Thymus (tissue), 11 donors: ENCODE results near the gene CEP72. TPM values are rescaled to one million over a fixed set of nuclear protein-coding genes. Genes with fewer than 3 reads are reported as not detected.
"Not testable (repeated sequence)": the region's sequence is repeated elsewhere in the genome, so short reads cannot be mapped to it uniquely, and the experiment has no call there.

ENCODE experiments used
- DNase-seq, 9 donors: peaks; one replicate each; pipeline ENCODE4 v3.0.0-alpha.2; 2013; ENCODE audit warnings: low spot score in 9 of 9, low read depth in 6 of 9, missing footprints in 1 of 9
- H3K27ac ChIP-seq, 2 donors: one replicate each; pipeline ENCODE4 v1.5.1; 2013; ENCODE audit warnings: control low read depth in 1 of 2, low read depth in 1 of 2, low read length in 1 of 2, mild to moderate bottlenecking in 1 of 2, moderate library complexity in 1 of 2
- H3K27me3 ChIP-seq, 2 donors: one replicate each; pipeline ENCODE4 v1.5.1; 2013; ENCODE audit warnings: low read length in 1 of 2; ENCODE audit not compliant: control insufficient read depth in 2 of 2, insufficient read depth in 1 of 2
- H3K36me3 ChIP-seq, 2 donors: one replicate each; pipeline ENCODE4 v1.5.1; 2013; ENCODE audit warnings: low read length in 1 of 2, mild to moderate bottlenecking in 1 of 2, moderate library complexity in 1 of 2; ENCODE audit not compliant: control insufficient read depth in 2 of 2, insufficient read depth in 2 of 2
- H3K4me1 ChIP-seq, 2 donors: one replicate each; pipeline ENCODE4 v1.5.1; 2013; ENCODE audit warnings: low read length in 2 of 2; ENCODE audit not compliant: control insufficient read depth in 2 of 2, insufficient read depth in 2 of 2
- H3K4me3 ChIP-seq, 2 donors: one replicate each; pipeline ENCODE4 v1.5.1; 2013; ENCODE audit warnings: low read length in 2 of 2, control low read depth in 1 of 2, mild to moderate bottlenecking in 1 of 2
- H3K9me3 ChIP-seq, 2 donors: one replicate each; pipeline ENCODE4 v1.5.1; 2013; ENCODE audit warnings: low read length in 1 of 2, mild to moderate bottlenecking in 1 of 2; ENCODE audit not compliant: control insufficient read depth in 2 of 2, insufficient read depth in 1 of 2
- WGBS: extraction: QIAGEN DNeasy Blood & Tissue Kit; methylation state at CpG from one replicate; pipeline ENCODE4 v1.1.7; 2013; 5-methylcytosine and 5-hydroxymethylcytosine counted together
- polyA plus RNA-seq: library from polyadenylated mRNA; stranded (reverse); fragments of 200-250 nt; gene quantifications from one replicate; pipeline ENCODE4 v1.2.3, GENCODE V29; 2013
- total RNA-seq: library from RNA; stranded (reverse); fragments of 120-200 nt; gene quantifications from one replicate; pipeline ENCODE4 v1.2.4, GENCODE V29; 2013
- donor health status: healthy.

CEP72 gene
- total and polyA plus RNA-seq, 2 donors: 5.0 to 6.0 TPM

- 97% methylated on average over 38 of the region's 38 CpGs for WGBS
- Histone ChIP-seq H3K9me3 (no peaks in the 10 kb centered on the region), H3K36me3 (peaks cover 27 to 61% of the 10 kb centered on the region in 2 donors), H3K4me1 (no peaks in the 10 kb centered on the region), H3K27me3 (no peaks in the 10 kb centered on the region), H3K4me3 (no peak overlapping the region), H3K27ac (no peak overlapping the region)
- DNase-seq: no peak
These were observed 12.2 kb downstream of the CEP72 start for GRCh38 chr5:624118-624950.

GRCh38 chr5:624951-625230 lies 12.8 kb downstream of the CEP72 start:
- Histone ChIP-seq H3K36me3 (peaks cover 22 to 56% of the 10 kb centered on the region in 2 donors), H3K4me1 (no peaks in the 10 kb centered on the region), H3K9me3 (no peaks in the 10 kb centered on the region), H3K4me3 (no peak overlapping the region), H3K27ac (no peak overlapping the region), H3K27me3 (no peaks in the 10 kb centered on the region)
- DNase-seq: no peak
- WGBS: 92% methylated on average over 13 of the region's 13 CpGs

DNA sequence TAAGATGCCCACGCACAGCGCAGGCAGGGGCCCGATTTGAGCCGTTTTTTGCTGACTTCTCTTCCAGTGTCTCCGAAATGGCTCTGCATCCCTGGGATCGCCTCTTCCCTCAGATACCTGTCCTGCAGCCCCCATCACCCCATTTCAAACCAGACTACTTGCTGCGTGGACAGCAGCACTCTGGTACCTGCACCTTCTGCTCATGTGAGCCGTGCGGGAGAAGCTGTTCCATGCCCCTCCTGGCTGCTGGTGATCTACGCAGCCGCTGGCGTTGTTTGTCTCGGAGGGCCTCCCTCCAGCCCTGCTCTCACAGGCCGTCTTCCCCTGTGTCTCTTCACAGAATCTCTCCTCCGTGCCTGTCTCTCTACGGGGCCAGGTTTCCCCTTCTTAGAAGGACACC lies 13.4 kb downstream of the CEP72 start:
- no peak for DNase-seq
- H3K4me3 ChIP-seq: no peak overlapping the region
- peaks cover 16 to 50% of the 10 kb centered on the region in 2 donors for H3K36me3 ChIP-seq
- 99% methylated on average over 16 of the region's 16 CpGs for WGBS
- H3K9me3 ChIP-seq: no peaks in the 10 kb centered on the region
- H3K4me1 ChIP-seq: no peaks in the 10 kb centered on the region
- no peak overlapping the region for H3K27ac ChIP-seq
- no peaks in the 10 kb centered on the region for H3K27me3 ChIP-seq

DNA sequence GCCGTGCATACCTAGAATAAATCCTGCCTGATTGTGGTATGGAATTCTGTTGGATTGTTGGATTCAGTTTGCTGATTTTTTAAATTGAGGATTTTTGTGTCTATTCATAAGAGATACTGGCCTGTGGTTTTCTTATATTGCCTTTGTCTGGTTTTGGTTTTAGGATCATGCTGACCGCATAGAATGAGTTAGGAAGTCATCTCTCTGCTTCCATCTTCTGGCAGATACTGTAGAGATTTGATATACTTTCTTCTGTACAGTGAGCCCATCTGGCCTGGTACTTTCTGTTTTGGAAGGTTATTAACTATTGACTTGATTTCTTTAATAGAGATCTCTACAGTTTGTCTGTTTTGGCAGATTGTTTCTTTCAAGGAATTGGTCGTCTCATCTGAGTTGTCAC lies 14.7 kb downstream of the CEP72 start:
- Histone ChIP-seq H3K4me3 (no peak overlapping the region), H3K27ac (no peak overlapping the region)
- 94% methylated on average over 3 of the region's 3 CpGs for WGBS

DNA sequence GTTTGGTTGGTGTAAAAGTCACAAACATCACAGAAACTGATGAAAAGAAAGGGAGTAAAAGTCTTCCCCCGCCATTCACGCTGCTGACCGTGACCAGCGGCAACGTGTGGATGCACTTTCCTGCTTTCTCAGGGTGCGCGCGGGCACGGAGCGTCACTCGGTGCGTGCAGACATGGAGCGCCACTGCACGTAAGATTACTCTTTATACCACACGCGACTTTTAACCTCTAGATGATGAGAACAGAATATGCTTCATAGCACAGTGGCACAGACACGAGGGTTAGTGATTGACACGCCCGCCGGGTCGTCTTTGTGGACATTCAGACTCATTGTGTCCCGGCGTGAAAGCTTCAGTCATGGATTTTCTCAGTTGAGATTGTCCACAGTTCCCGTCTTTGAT lies 15.7 kb downstream of the CEP72 start:
- no peak for DNase-seq
- H3K4me1 ChIP-seq: no peaks in the 10 kb centered on the region
- H3K27me3 ChIP-seq: no peaks in the 10 kb centered on the region
- peaks cover 4 to 31% of the 10 kb centered on the region in 2 donors for H3K36me3 ChIP-seq
- H3K4me3 ChIP-seq: no peak overlapping the region
- H3K9me3 ChIP-seq: no peaks in the 10 kb centered on the region
- WGBS: 98% methylated on average over 24 of the region's 24 CpGs
- no peak overlapping the region for H3K27ac ChIP-seq

More for the DNA sequence above, 14.7 kb downstream of the CEP72 start:
- peaks cover 7 to 36% of the 10 kb centered on the region in 2 donors for H3K36me3 ChIP-seq
- DNase-seq: no peak
- H3K4me1 ChIP-seq: no peaks in the 10 kb centered on the region
- H3K27me3 ChIP-seq: no peaks in the 10 kb centered on the region
- H3K9me3 ChIP-seq: no peaks in the 10 kb centered on the region

GRCh38 chr5:628351-629205 lies 16.4 kb downstream of the CEP72 start:
- not testable (repeated sequence) for H3K27ac ChIP-seq, H3K27me3 ChIP-seq, DNase-seq, H3K9me3 ChIP-seq, H3K4me3 ChIP-seq, H3K4me1 ChIP-seq
- 92% methylated on average over 21 of the region's 21 CpGs for WGBS
- peaks cover 4 to 36% of the 10 kb centered on the region in 2 donors for H3K36me3 ChIP-seq

DNA sequence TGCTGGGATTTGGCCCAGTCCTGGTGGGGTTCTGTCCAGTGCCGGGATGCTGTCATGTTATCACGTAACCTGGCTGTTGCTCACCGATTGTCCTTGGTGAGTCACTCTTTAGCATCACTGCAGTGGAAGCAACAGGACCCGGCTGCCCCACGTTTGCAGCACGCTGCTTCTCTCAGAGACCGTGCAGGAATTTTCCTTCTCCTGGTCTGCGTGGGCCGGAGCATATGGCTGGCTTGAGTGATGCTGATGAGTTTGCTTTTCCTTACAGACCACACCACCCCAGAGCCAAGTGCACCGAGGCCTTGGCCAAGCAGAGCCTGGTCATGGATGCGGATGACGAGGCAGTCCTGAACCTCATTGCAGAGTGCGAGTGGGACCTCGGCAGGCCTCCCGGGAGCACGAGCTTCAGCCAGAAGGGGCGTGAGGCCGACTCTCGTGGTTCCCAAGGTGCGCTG lies 21.4 kb downstream of the CEP72 start:
- 97% methylated on average over 20 of the region's 20 CpGs for WGBS

GRCh38 chr5:634191-634590 lies 22.1 kb downstream of the CEP72 start:
- Histone ChIP-seq H3K4me1 (no peaks in the 10 kb centered on the region), H3K27ac (no peak overlapping the region), H3K36me3 (peaks cover 19 to 52% of the 10 kb centered on the region in 2 donors), H3K9me3 (peaks cover 0 to 2% of the 10 kb centered on the region in 2 donors), H3K4me3 (no peak overlapping the region), H3K27me3 (no peaks in the 10 kb centered on the region)
- 98% methylated on average over 12 of the region's 12 CpGs for WGBS
- DNase-seq: no peak

More for the DNA sequence above, 21.4 kb downstream of the CEP72 start:
- Histone ChIP-seq H3K27ac (no peak overlapping the region), H3K27me3 (no peaks in the 10 kb centered on the region), H3K36me3 (peaks cover 17 to 46% of the 10 kb centered on the region in 2 donors), H3K4me3 (no peak overlapping the region), H3K4me1 (no peaks in the 10 kb centered on the region), H3K9me3 (peaks cover 0 to 2% of the 10 kb centered on the region in 2 donors)
- DNase-seq: no peak
